Endothelial cell of hepatic sinusoid (primary cell): ENCODE results near the gene SGTA.

Experiments
- in situ Hi-C: cut with HindIII; loops from 2 replicates; pipeline ENCODE4 v1.10.0; 2017; ENCODE audit warnings: low sequenced_read_pairs

The SGTA gene

DNA sequence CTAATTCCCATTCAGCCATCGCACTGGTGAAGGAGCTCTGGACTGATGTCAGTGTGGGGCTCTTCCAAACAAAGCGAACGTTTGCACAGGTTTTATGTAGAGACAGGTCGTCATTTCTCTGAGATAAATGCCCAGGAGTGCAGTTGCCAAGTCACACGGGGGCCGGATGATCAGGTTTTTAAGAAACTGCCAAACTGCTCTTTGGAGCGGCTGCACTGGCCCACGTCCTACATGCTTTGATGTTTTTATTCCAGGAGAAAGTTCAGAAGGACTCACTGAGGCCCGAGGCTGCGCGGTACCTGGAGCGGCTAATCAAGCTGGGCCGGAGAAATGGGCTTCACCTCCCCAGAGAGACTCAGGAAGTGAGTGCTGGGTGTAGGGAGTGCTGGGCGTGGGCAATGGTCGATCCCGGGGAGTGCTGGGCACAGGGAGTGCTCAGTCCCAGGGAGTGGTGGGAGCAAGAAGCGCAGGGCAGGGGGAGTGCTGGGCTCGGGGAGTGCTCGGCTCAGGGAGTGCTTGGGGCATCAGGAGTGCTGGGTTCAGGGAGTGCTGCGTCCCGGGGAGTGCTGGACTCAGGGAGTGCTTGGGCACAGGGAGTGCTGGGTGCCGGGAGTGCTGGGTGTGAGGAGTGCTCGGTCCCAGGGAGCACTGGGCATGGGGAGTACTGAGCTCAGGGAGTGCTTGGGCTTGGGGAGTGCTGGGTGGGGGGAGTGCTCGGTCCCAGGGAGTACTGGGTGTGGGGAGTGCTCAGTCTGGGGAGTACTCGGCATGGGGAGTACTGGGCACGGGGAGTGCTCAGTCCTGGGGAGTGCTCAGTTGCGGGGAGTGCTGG, 13.0 kb upstream of the SGTA start:
- in situ Hi-C loops, result no loop called here

DNA sequence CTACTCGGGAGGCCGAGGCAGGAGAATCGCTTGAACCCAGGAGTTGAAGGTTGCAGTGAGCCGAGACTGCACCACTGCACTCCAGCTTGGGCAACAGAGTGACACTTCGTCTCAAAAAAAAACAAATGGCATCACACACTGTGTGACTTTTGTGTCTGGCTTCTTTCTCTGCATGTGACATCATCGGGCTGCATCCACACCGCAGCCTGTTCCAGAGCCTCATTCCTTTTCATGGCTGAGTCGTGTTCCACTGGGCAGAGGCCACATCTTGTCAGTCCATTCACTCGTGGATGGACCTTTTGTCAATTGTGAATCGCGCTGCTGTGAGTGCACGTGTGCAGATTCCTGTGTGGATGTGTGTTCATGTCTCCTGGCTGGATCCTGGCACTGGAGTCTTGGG, 10.5 kb upstream of the SGTA start:
- in situ Hi-C loops, result loop anchor here (5.0 kb wide), 1 partner anchor 39 kb away; no protein-coding TSS in a partner anchor

DNA sequence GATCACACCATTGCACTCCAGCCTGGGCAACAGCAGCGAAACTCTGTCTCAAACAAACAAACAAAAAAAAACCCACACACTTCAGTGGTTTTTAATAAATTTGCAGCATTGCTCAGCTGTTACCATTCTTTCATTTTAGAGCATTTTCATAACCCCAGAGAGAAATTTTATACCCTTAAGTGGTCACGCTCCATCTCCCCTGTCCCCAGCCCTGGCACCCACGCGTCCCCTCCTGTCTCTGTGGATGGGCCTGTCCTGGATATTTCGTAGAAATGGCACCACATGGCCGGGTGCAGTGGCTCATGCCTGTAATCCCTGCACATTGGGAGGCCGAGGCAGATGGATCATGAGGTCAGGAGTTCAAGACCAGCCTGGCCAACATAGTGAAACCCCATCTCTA, 10.1 kb upstream of the SGTA start:
- in situ Hi-C loops, result loop anchor here (5.0 kb wide), 1 partner anchor 39 kb away; no protein-coding TSS in a partner anchor

DNA sequence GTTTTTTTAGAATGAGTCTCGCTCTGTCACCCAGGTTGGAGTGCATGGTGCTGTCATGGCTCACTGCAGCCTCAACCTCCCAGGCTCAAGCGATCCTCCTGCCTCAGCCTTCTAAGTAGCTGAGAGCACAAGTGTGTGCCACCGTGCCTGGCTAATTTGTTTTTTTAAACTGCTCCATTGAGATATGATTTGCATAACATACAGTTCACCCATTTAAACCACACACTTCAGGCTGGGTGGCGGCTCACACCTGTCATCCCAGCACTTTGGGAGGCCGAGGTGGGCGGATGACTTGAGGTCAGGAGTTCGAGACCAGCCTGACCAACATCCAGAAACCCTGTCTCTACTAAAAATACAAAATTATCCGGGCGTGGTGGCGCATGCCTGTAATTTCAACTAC, 9.6 kb upstream of the SGTA start:
- in situ Hi-C loops, result loop anchor here (5.0 kb wide), 1 partner anchor 40 kb away; no protein-coding TSS in a partner anchor

DNA sequence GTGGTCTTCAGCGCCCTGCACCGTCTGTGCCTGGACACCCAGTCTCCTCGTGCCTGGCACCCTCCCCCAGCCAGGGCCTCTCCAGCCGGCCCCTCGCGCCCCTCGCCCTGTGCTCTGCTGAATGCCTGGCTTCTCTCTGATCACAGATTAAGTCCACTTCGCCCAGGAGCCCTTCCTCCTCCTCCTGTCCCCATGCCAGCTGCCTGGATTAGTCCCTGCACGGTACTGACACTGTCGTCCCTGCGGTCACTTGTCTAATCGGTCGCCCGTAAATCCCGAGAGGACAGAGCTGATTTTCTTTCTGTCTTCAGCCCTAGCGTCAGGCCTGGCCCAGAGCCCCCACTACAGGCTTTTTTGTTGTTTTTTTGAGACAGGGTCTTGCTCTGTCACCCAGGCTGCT, 8.8 kb upstream of the SGTA start:
- in situ Hi-C loops, result loop anchor here (5.0 kb wide), 1 partner anchor 40 kb away; no protein-coding TSS in a partner anchor

DNA sequence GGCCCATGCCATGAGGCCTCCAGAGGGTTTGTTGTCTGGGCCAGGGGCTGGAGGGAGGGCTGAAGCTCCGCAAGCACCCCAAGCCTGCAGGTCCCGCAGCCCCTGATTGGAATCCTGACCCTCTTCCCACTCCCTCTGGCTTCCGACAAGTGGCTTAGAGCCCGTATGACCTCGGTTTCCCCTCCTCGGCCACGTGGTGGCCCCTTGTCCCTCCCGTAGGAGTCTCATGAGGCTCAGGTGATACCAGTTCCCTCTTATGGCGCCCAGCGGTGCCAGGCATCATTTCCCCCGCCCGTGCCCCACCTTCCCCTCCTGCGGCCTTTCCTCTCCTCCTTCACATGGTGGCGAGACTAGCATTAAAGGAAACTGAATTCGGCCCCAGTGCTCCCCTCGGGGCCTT, 8.4 kb upstream of the SGTA start:
- in situ Hi-C loops, result loop anchor here (5.0 kb wide), 1 partner anchor 41 kb away; no protein-coding TSS in a partner anchor

DNA sequence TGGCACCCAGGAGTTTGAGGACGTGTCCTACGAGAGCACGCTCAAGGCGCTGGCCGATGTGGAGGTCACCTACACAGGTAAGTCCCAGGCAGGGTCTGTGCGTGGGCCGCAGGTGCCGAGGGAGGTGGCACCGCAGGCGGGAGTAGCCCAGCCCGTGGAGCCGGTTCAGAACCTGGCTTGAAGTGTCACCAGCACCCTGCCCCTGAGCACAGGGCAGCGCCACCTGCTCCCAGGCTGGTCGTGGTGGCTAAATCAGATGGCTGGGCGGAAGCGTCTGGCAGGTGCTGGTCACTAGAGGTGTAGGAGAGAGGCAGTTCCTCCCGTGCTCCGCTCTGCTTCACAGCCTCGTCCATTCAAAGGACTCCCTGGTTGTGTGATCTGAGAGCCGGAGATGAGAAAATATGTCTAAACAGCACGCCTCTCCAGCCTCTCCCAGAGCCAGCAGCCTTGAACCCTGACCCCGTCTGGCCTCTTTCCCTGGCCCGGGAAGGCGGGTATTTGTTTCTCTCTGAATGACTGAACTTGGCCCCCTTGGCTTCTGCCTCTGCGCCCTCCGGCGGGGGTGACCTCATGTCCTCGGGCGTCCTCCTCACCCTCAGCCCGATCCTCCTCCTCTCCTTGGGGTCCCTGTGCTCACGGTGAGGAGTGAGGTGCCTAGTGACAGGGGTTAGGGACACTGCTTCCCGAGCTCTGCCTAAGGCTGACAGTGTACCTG, 7.6 kb upstream of the SGTA start:
- in situ Hi-C loops, result loop anchor here (5.0 kb wide), 1 partner anchor 42 kb away; no protein-coding TSS in a partner anchor

DNA sequence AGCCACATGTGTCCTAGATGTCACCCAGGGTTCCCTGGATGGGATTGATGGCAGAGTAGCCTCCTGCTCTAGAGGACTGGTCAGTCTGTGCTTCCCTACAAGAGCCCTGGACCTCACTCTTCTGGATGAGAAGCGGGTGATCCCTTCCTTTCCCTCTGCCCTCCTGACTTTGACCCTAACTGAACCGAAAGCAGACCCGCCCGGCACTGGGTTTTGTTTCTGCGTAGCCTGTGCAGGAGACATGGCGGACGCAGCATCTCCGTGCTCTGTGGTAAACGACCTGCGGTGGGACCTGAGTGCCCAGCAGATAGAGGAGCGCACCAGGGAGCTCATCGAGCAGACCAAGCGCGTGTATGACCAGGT, 7.1 kb upstream of the SGTA start:
- in situ Hi-C loops, result loop anchor here (5.0 kb wide), 1 partner anchor 42 kb away; no protein-coding TSS in a partner anchor

DNA sequence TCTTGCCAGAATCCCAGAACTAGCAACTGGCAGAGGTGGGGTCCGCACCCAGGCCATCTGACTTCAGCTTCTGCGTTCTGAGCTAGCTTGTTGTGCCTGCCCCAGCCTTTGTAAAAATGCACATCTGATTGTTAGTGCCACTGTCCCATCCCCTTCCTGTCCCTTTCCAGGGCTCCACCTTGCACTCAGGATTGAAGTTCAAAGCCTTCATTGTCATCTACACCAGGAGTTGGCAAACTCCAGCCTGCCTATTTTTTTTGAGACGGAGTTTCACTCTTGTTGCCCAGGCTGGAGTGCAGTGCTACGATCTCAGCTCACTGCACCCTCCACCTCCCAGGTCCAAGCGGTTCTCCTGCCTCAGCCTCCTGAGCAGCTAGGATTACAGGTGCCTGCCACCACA, 5.2 kb upstream of the SGTA start:
- in situ Hi-C loops, result no loop called here

DNA sequence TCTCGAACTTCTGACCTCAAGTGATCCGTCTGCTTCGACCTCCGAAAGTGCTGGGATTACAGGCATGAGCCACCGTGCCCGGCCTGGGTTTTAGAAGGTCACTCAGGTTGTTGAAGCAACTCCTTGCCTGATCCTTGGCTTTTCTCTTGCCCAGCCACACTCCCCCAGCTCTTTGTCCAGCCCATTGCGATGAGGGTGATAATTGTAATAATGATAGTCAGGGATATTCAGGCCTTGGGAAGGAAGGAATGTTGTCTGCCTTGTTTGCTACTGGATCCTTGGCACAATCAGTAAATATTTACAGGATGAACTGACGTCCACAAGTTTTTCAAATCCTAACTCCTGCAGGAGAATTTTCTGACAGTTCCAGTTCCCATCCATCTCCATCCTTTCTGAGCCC, 4.0 kb upstream of the SGTA start:
- in situ Hi-C loops, result no loop called here

DNA sequence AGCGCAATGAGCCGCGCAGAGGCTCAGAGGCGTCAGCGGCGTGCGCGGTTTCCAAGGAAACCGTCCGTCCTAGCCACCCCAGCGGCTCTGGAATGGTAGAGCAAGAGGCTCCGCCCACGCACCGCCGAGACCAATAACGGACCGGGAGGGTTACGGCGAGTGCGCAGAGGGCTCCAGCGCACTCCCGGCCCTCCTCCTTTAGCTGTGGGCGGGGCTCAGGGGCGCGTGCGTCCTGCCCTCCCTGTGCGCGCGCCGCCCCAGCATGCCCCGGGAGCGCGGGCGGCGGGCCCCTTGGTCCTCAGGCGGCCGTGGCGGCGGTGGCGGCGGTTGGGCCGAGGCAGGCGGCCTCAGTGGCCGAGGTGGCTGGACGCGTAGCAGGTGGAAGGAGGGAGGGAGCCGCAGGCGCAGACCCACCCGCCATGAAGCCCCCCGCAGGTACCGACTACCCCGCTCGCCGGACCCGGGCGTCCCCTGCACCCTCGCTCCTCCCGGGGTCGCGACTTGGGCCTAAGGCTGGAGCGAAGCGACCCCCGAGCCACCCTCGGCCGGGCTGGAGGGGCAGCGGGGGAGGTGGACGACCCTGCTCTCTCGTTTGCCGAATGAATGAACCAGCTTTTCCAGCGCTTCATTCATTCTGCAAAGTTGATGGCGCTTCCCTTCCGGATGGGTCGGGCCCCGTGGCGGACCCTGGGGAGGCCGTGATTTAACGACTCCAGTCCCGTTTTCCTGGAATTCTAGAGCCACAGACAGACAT, 2.3 kb upstream of the SGTA start, which contains the start of gene THOP1:
TSS of gene THOP1 (plus strand) at position 260 of the 754 bp plus-strand sequence. CDS start at position 420, 160 bp downstream.
- in situ Hi-C loops, result no loop called here

DNA sequence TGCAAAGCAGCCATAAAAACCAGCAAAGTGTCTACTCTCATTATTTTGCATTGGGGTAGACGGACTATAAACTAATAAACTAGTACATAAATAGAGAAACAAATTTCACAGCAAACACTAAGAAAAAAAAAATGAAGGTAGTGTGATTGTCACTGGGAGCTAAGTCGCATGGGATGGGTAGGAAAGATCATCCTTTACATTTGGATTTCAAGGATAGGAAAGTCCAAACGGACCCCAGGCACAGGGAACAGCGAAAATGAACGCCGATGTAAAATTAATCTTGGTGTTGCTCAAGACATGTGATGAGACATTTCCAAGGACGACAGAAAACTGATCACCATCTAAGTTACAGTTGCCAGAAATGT, 690 bp upstream of the SGTA start:
- in situ Hi-C loops, result no loop called here

DNA sequence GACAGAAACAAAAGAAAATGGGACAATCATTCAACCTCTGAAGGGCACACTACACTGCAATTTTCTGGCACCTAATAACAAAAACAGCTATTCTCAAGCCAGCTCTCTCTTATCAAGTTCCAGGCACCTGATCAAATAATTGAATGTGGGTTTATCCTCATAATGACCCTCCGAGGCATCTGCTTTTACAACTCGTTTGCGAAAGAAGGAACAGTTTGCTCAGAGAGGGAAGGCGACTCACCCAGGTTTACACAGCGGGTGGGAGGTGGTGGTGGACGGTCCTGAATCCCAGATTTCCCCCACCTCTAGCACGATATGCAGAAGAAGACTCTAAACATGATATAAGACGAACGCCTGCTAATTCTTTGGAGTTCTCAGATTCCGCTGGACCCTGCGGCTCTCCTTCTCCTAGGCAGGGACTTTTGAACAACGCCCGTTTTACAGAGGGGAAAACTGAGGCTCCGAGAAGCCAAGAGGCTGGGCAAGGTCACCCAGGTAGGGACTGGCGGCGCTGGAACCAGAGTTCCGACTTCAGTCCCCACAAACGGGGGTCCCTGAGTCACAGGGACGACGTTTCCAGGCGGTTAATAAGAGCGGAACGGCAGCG, 641 bp downstream of the SGTA start:
- in situ Hi-C loops, result no loop called here

DNA sequence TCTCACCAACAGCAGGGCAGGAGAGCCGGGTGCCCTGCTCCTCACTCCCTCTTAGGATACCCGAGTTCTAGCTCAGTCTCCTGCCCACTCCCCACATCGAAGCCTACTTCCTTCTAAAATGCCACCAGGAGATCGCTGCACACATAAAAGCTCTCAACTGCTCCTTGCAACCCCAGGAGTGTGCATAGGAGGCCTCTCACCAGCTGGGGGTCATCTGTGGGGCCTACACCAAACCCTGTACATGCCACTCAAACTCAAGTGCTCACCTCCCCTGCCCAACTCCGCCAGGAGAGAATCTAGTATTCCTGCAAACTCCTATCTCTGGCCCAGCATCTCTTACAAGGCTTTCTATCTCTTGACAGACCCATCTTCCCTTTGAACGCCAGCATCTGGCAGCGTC, 2.8 kb downstream of the SGTA start:
- in situ Hi-C loops, result no loop called here

DNA sequence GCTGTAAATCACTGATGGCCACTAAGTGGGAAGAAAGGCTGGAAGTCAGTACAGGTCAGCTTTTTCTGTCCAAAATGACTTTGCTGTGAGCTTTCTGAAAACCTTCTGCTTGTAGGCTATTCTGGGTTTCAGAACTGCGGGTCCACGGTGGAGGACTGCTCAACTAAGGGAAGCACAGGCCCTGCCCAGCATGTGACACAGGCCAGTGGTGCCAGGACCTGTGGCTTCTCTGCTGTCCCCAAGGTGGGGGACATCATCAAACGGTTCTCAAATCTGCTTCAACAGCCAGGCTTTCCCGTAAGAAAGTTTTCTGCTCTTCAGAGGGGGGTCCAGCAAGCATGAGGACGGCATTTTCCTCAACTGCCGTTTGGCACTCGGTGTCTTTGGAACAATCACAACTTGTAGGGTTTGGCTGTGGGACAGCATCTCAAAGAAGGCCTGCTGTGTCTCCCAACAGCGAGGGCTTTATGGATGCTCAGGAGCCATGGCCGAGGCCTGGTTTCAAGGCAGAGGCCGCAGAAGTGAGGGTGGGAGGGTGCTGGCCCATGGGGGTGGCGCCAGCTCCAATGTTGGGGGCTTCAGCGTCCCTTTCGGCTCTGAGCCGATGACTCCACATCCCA, 3.8 kb downstream of the SGTA start:
- in situ Hi-C loops, result no loop called here

DNA sequence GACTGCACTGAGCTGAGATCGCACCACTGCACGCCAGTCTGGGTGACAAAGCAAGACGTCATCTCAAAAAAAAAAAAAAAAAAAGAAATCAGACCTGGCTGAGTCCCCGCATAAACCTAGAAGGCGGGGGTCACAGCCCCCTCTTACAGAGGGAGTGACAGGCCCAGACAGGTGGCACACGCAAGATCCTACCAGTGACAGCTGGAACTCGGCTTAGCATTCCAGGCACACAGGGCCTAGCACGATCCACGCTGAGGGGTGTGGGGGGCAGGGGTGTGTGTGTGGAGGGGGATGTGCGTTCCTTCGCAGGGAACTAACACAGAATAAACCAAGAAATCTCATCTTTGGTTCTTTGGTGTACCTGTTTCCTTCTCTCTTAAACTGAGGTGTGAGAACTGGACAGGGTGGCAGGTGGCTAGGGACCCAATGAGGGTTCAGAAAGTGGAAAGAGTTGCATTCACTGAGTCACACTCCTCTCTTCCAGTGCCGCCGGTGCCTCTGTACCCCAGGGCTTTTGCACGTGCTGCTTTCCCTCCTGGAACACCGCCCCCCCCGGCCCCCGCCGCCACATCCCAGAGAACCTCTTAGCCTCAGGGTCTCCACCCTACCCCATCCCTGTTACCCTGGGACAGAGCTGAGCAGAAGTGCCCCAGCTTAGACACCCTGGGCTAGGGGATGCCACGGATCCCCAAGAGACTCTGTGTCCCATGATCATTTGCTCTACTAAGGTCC, 5.0 kb downstream of the SGTA start:
- in situ Hi-C loops, result no loop called here

DNA sequence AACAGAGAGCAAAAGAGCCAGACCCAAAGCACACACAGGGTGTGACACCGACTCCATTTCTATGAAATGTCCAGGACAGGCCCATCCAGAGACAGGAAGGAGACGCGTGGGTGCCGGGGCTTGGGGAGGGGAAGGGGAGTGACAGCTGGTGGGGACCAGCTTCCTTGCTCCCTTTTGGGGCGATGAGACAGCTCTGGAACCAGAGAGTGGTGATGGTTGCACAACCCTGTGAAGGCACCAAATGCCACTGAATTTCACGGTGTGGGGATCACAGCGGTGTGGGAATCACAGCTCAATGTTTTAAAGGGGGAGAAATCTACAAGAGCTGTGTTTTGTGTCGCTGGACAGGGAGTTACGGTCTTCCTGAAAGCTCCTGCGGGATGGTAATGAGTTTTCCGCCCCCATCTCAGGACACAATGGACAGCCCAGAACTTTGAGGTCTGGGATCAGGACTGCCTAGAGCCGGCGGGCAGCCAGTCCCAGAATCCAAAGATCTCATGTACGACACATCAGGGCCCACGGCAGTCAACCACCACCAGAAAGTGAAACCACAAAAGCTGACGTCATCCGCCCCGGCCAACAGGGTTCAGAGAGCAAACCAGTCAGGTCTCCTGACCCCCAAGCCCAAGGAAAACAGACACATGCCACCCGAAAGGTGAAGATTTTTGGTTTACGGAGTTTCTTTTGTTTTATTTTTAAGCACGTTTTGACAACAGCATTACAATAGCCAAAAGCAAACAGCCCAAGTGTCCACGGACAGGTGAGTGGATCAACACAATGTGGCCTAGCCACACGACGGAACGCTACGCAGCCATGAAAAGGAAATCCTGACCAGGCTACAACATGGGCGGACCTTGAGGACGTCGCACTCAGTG, 7.3 kb downstream of the SGTA start:
- in situ Hi-C loops, result no loop called here

DNA sequence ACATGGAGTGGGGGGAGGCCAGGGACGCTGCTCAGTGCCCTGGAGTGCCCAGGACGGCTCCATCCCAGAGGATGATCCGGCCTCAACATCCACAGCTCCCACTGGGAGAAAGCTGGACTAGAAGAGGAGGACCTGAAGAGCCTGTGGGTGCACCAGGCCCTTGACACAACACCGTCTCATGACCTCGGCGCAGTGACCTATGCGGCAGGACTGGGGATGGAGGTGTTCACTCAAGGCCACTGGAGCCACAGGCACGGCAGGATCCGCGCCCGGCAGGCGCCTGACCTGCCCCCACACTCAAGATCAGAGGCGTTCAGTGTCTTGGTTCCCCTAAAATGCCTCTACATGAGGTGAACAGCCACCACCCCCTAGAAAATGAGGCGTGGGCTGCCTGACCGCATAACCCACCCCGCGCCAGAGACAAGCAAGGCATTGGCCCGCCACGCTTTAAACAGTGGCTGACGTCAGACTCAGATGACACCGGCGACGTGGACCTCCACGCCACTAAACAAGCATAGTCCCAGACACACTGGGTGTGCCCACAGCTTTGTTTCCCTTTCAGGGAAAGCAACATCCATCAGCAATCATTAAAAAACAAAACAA, 8.0 kb downstream of the SGTA start:
- in situ Hi-C loops, result no loop called here
